ENCODE measurements around the gene CCNL2. TPM values are rescaled to one million over a fixed set of nuclear protein-coding genes. Genes with fewer than 3 reads are reported as not detected.
A peak's percentile ranks its signal among the peaks of the same experiment; 100 is the strongest.

Gene CCNL2
- total and polyA plus RNA-seq, 2 of the 13 experiments (the other 11 are each of a cell fraction or from before 2014, with no cell fraction given) = 105 to 340 TPM

GRCh38 chr1:1435106-1435903 lies 36.2 kb upstream of the CCNL2 start, which contains the start of gene VWA1 (continued):
- no peak for TF ChIP-seq EHMT2 (IDR thresholded peaks at IDR 0.05; ENCODE audit: borderline replicate concordance, low read depth, low read length)
- TF ChIP-seq SUZ12 (IDR thresholded peaks at IDR 0.05; ENCODE audit: low read depth, low read length) = no peak
- TF ChIP-seq SAFB2 (CRISPR knock-in tag; IDR thresholded peaks at IDR 0.05; ENCODE audit: borderline replicate concordance, low read depth) = peak; percentile 96
- TF ChIP-seq ZFP90 (CRISPR knock-in tag; IDR thresholded peaks at IDR 0.05; ENCODE audit: borderline replicate concordance) = no peak; the same call in 1 of the 2 replicates
- no peak for TF ChIP-seq NFIB (CRISPR knock-in tag; IDR thresholded peaks at IDR 0.05; ENCODE audit: borderline replicate concordance)
- TF ChIP-seq, protein P1, sequence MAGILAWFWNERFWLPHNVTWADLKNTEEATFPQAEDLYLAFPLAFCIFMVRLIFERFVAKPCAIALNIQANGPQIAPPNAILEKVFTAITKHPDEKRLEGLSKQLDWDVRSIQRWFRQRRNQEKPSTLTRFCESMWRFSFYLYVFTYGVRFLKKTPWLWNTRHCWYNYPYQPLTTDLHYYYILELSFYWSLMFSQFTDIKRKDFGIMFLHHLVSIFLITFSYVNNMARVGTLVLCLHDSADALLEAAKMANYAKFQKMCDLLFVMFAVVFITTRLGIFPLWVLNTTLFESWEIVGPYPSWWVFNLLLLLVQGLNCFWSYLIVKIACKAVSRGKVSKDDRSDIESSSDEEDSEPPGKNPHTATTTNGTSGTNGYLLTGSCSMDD (CRISPR knock-in tag; IDR thresholded peaks at IDR 0.05) = no peak
- peak; percentile 73 for TF ChIP-seq UBTF (CRISPR knock-in tag; IDR thresholded peaks at IDR 0.05)
- 0 out of 2 replicates have a peak, but pooled peaks have one; percentile 38 for TF ChIP-seq SOX5 (CRISPR knock-in tag; IDR thresholded peaks at IDR 0.05; ENCODE audit: borderline replicate concordance)
- TF ChIP-seq TOPORS (CRISPR knock-in tag; IDR thresholded peaks at IDR 0.05) = no peak
- TF ChIP-seq, protein P2, sequence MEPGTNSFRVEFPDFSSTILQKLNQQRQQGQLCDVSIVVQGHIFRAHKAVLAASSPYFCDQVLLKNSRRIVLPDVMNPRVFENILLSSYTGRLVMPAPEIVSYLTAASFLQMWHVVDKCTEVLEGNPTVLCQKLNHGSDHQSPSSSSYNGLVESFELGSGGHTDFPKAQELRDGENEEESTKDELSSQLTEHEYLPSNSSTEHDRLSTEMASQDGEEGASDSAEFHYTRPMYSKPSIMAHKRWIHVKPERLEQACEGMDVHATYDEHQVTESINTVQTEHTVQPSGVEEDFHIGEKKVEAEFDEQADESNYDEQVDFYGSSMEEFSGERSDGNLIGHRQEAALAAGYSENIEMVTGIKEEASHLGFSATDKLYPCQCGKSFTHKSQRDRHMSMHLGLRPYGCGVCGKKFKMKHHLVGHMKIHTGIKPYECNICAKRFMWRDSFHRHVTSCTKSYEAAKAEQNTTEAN (CRISPR knock-in tag; conservative IDR thresholded peaks at IDR 0.05) = no peak
- TF ChIP-seq TRAFD1 (CRISPR knock-in tag; IDR thresholded peaks at IDR 0.05; ENCODE audit: borderline replicate concordance) = no peak
- TF ChIP-seq CAMTA2 (CRISPR knock-in tag; IDR thresholded peaks at IDR 0.05; ENCODE audit: borderline replicate concordance) = no peak
- TF ChIP-seq PHF8 (CRISPR knock-in tag; IDR thresholded peaks at IDR 0.05) = peak; percentile 62; the same call in 1 of the 2 replicates
- TF ChIP-seq SP4 (CRISPR knock-in tag; IDR thresholded peaks at IDR 0.05) = peak; percentile 92
- no peak for TF ChIP-seq CBX1 (IDR thresholded peaks at IDR 0.05; ENCODE audit: low read depth)
- TF ChIP-seq SRF (IDR thresholded peaks at IDR 0.05; ENCODE audit: low read depth, low read length) = no peak
- no peak; the same call in 1 of the 2 replicates for TF ChIP-seq ZNF607 (CRISPR knock-in tag; IDR thresholded peaks at IDR 0.05; ENCODE audit: borderline replicate concordance)
- TF ChIP-seq ZNF280B (CRISPR knock-in tag; IDR thresholded peaks at IDR 0.05; ENCODE audit: borderline replicate concordance) = no peak
- no peak for TF ChIP-seq RELA (CRISPR knock-in tag; IDR thresholded peaks at IDR 0.05)
- TF ChIP-seq ZNF772 (CRISPR knock-in tag; IDR thresholded peaks at IDR 0.05) = peak; percentile 48; the same call in 1 of the 2 replicates
- peak; percentile 91 for TF ChIP-seq ZNF572 (CRISPR knock-in tag; IDR thresholded peaks at IDR 0.05)
